Neutrophil (primary cell): ENCODE data around the gene FRMPD2.

Source experiments
- H3K27ac ChIP-seq: fragments of 200-600 bp; sonication (generic); 2 replicates; pipeline ENCODE4 v1.5.1; 2016; ENCODE audit warnings: mild to moderate bottlenecking, moderate library complexity
- H3K27me3 ChIP-seq: fragments of 200-600 bp; sonication (generic); 2 replicates; pipeline ENCODE4 v1.6.0; 2016; ENCODE audit warnings: mild to moderate bottlenecking
- H3K36me3 ChIP-seq: fragments of 200-600 bp; sonication (generic); 2 replicates; pipeline ENCODE4 v1.5.1; 2017
- H3K4me1 ChIP-seq, 2 experiments: fragments of 200-600 bp in 1 of 2; sonication (generic) in 1 of 2; 1 replicate in 1 of 2; 2 replicates in 1 of 2; pipeline versions ENCODE4 v1.5.1 to v1.6.1; 2013 to 2016; ENCODE audit warnings: low read depth in 1 of 2, low read length in 1 of 2, mild to moderate bottlenecking in 1 of 2, moderate library complexity in 1 of 2; ENCODE audit not compliant: control insufficient read depth in 1 of 2, insufficient read depth in 1 of 2
- H3K4me3 ChIP-seq, 2 experiments: fragments of 200-600 bp in 1 of 2; sonication (generic) in 1 of 2; 1 replicate in 1 of 2; 2 replicates in 1 of 2; pipeline ENCODE4 v1.5.1; 2013 to 2016; ENCODE audit warnings: low read depth in 1 of 2, low read length in 1 of 2, mild to moderate bottlenecking in 1 of 2, moderate library complexity in 1 of 2
- H3K9me3 ChIP-seq: fragments of 200-600 bp; sonication (generic); 2 replicates; pipeline ENCODE4 v1.5.1; 2016
- TF ChIP-seq, protein P1 (sequence below): fragments of 200-600 bp; sonication (generic); IDR thresholded peaks from 2 replicates; pipeline ENCODE4 v1.5.1; 2016; ENCODE audit warnings: antibody characterized with exemption

The FRMPD2 gene

DNA sequence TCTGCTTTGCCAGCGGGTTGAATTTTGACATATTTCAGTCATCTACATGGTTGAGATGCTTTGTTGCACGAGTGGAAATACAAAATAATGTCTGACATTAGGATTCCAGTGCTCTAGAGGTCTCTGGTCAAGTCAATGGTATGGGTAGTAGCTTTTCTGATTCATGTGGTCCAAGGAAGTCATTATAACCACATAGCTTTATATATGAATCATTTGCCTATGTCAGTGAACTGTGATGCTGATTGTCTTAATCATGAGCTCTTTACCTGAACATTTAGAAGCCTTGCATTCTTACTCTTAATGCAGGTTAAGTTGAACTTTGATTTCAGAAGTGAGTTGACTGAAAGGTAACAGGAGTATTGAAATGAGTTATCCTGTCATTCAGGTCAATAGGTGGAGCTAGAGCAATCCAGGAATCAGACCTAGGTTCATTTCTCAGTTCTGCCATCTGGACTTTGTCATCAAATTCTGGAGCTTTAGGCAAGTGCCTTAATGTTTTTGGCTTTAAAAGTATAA, 35.3 kb upstream of the FRMPD2 start:
- no peaks in the 10 kb centered on the region for H3K36me3 ChIP-seq
- H3K27me3 ChIP-seq, result peaks cover 10% of the 10 kb centered on the region
- H3K4me1 ChIP-seq, result peaks cover 11 to 14% of the 10 kb centered on the region in 2 experiments
- H3K4me3 ChIP-seq, result no peak overlapping the region
- H3K9me3 ChIP-seq, result no peaks in the 10 kb centered on the region
- TF ChIP-seq, protein P1, sequence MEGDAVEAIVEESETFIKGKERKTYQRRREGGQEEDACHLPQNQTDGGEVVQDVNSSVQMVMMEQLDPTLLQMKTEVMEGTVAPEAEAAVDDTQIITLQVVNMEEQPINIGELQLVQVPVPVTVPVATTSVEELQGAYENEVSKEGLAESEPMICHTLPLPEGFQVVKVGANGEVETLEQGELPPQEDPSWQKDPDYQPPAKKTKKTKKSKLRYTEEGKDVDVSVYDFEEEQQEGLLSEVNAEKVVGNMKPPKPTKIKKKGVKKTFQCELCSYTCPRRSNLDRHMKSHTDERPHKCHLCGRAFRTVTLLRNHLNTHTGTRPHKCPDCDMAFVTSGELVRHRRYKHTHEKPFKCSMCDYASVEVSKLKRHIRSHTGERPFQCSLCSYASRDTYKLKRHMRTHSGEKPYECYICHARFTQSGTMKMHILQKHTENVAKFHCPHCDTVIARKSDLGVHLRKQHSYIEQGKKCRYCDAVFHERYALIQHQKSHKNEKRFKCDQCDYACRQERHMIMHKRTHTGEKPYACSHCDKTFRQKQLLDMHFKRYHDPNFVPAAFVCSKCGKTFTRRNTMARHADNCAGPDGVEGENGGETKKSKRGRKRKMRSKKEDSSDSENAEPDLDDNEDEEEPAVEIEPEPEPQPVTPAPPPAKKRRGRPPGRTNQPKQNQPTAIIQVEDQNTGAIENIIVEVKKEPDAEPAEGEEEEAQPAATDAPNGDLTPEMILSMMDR, result no peak
- H3K27ac ChIP-seq, result no peak overlapping the region

DNA sequence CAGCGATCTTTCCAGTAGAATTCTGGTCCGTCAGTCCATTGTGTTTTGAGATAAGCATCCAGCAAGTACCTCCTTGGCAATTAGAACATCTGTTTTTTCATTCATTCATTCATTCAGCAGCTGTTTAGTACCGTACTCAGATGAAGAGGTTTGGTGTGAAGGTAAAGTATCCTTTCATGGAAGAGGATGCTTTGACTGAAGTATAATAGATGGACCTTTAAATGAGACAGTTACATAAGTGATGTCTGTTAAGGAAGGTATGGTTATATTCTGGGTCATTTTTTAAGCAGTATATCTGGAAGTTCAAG, 33.2 kb upstream of the FRMPD2 start:
- H3K27ac ChIP-seq, result no peak overlapping the region
- TF ChIP-seq, protein P1, result no peak
- H3K4me3 ChIP-seq, result peak overlapping the region; percentile 65 to 74
- peaks cover 11 to 14% of the 10 kb centered on the region in 2 experiments for H3K4me1 ChIP-seq
- H3K27me3 ChIP-seq, result peaks cover 13% of the 10 kb centered on the region
- H3K36me3 ChIP-seq, result no peaks in the 10 kb centered on the region
- no peaks in the 10 kb centered on the region for H3K9me3 ChIP-seq

DNA sequence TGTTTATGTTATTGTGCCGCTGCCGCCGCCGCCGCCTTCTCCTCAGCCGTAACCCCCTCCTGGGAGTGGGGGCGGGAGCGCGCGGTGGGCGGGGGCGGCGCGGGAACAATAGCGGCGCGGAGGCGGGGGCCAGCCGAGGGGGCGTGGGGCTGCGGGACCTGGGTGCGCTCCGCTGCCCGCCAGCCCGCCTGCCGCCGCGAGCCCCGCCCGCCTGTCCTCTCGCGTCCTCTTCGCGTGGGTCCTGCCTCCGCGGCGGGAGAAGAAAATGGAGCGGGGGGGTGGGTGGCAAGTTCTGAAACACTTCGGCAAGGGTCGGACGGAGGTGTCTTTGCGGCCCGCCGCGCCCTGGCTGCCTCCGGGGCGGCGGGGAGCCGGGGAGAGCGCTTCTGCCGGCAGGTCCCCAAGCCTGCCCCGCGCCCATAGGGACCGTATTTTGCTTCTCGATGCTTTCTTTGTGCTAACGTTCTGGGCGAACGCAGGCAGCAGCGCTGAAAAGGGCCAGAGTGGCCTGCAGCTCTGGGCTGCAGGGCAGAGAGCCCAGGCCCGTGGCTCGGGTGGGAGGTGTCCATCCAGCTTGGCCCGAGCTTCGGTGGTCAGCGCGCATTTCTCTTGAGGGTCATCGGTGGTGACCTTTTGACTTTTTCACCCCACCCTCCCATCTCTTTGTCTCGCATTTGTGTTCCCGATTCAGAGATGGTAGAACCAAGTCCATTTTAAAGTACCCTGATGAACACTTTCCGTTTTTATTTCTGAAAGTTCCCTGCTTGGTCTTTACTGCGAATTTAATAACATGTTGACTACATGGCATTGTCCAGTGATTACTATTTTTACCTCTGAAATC, 32.6 kb upstream of the FRMPD2 start:
- TF ChIP-seq, protein P1, result no peak
- Histone ChIP-seq H3K27me3 (peaks cover 13% of the 10 kb centered on the region), H3K4me1 (peaks cover 11 to 14% of the 10 kb centered on the region in 2 experiments), H3K4me3 (peak overlapping the region; percentile 65 to 74), H3K9me3 (no peaks in the 10 kb centered on the region), H3K36me3 (no peaks in the 10 kb centered on the region), H3K27ac (peak overlapping the region; percentile 89)

DNA sequence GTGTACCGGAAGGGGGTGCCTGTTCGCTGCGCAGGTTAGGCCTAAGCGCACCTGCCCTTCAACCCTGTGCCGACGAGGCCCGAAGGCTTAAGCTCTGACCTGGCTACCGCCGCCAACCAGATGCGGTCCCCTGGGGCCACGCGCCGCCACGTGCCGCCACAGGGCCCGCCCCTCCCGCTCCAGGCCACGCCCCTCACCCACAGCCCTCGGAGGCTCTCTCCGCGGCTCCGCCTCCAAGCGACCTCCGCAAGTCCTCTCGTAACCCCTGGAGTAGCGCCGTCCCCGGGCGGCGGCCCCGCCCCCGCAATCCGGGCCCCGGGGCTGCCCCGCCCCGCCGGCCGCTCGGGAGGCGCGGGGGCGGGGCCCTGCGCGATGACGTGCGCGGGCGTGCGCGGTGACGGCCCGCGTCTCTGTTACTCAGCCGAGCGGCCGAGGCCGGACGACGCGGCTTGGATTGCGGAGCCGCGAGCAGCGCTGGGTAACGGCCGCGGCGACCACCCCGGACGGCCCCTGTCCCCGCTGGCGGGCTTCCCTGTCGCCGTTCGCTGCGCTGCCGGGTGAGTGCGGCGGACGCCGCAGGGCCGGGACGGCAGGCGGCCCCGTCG, 31.9 kb upstream of the FRMPD2 start, which contains the start of gene MAPK8:
TSS of gene MAPK8 (plus strand) at position 413 of the 605 bp plus-strand sequence. CDS start 94,984 bp downstream, outside the sequence.
- H3K36me3 ChIP-seq, result no peaks in the 10 kb centered on the region
- peak within 1 kb of the TSS; percentile 65 to 74 for H3K4me3 ChIP-seq
- H3K9me3 ChIP-seq, result no peaks in the 10 kb centered on the region
- peaks cover 20% of the 10 kb centered on the region for H3K27me3 ChIP-seq
- H3K27ac ChIP-seq, result peak within 1 kb of the TSS; percentile 89
- peaks cover 11 to 14% of the 10 kb centered on the region in 2 experiments for H3K4me1 ChIP-seq
- TF ChIP-seq, protein P1, result no peak

DNA sequence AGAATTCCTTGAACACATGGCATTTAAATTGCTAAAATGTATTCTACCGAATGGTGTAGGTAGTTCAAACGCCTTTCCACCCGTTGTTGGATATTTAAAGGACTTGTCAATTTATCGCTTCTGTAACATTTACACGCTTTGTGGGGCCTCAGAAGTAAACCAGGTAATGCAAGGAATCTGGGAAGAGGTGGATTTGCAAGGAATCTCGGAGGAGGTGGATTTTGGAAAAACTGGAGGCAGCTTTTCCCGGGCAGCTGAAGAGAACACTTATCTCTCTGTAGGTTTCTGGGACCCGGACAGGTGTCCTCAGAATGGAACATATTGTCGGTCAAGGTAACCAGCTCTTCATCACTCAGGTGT, 31.4 kb upstream of the FRMPD2 start:
- H3K4me3 ChIP-seq, result peak overlapping the region; percentile 65 to 74
- peak overlapping the region; percentile 89 for H3K27ac ChIP-seq
- no peaks in the 10 kb centered on the region for H3K36me3 ChIP-seq
- TF ChIP-seq, protein P1, result no peak
- H3K4me1 ChIP-seq, result peaks cover 11 to 14% of the 10 kb centered on the region in 2 experiments
- peaks cover 24% of the 10 kb centered on the region for H3K27me3 ChIP-seq
- H3K9me3 ChIP-seq, result no peaks in the 10 kb centered on the region
